Bronchial epithelial cell (primary cell): Measurements from ENCODE around the gene PCBP4. TPM values are rescaled to one million over a fixed set of nuclear protein-coding genes. Genes with fewer than 3 reads are reported as not detected.
"Not testable (repeated sequence)": the region's sequence is repeated elsewhere in the genome, so short reads cannot be mapped to it uniquely, and the experiment has no call there.

ENCODE experiments used
- DNase-seq: peaks from one replicate; pipeline ENCODE4 v3.0.0-alpha.2; 2010; ENCODE audit warnings: low read depth
- FAIRE-seq: peaks from 2 replicates; lab custom pipeline; 2011; peaks lifted over from hg19 to GRCh38; lab: Jason Lieb, UNC
- H3K27me3 ChIP-seq: 2 replicates; pipeline ENCODE4 v1.5.1; 2011; ENCODE audit warnings: low read length; ENCODE audit not compliant: control insufficient read depth, insufficient read depth
- H3K36me3 ChIP-seq: 2 replicates; pipeline ENCODE4 v1.5.1; 2011; ENCODE audit warnings: low read length; ENCODE audit not compliant: control insufficient read depth, insufficient read depth
- H3K4me3 ChIP-seq: 2 replicates; pipeline ENCODE4 v1.5.1; 2011; ENCODE audit warnings: mild to moderate bottlenecking, low read depth, low read length, control low read depth
- CTCF ChIP-seq: IDR thresholded peaks from 2 replicates; pipeline ENCODE4 v1.5.1; 2011; ENCODE audit warnings: mild to moderate bottlenecking, moderate library complexity, low read length, control low read depth, inconsistent platforms; ENCODE audit not compliant: insufficient read depth, severe bottlenecking
- total RNA-seq: library from RNA; depleted of rRNA; stranded (reverse); fragments of >200 nt; gene quantifications from 2 replicates; pipeline ENCODE4 v1.2.1, GENCODE V29; 2014

PCBP4 gene
- total RNA-seq, 1 donor from 2014 or later: 15.3 TPM

- no peak for DNase-seq
- no peak for FAIRE-seq
These were observed 33.6 kb downstream of the PCBP4 start for GRCh38 chr3:51933471-51934138.

DNA sequence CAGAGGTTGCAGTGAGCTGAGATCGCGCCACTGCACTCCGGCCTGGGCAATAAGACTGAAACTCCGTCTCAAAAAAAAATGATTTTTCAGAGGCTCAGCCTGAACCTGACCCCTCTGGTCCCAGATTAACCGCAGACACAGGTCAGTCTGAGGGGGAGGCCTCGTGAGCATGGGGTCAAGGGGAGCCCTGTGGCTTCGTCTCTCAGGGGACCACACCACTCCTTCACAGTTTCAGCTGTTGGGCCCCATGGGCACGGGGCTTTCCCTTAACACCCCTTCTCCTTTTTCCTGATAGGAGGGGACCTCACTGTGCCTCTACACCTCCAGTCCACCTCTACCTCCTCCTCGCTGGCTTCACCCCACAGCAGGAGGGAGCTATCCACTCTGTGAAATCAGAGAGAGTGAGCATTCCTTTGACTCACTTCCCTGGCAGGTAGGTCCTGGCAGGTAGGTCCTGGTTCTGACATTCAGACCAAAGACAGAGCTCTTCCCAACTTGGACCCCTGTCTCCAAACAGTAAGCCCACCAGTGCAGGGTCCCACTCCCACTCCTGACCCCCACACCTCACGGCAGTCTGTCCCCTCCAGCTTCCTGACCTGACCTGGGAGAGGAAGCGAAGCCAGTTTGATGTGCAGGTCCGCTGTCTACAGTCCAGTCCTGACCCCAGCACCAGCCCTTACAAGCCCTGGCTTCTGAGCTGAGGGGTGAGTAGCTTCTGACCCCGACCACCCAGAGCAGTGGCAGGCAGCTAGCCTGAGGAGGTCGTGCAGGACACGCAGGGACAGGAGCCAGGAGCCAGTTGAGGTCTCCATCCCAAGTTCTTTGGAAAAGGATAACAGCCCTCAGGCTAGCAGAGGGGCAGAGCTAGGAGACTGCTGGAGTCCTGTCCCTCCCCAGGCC is 34.5 kb downstream of the PCBP4 start:
- peak; percentile 52 for FAIRE-seq
- no peak overlapping the region for H3K4me3 ChIP-seq
- H3K27me3 ChIP-seq: no peaks in the 10 kb centered on the region
- TF ChIP-seq CTCF: no peak
- no peak for DNase-seq
- H3K36me3 ChIP-seq: peaks cover 35% of the 10 kb centered on the region

More at GRCh38 chr3:51933471-51934138, 33.6 kb downstream of the PCBP4 start:
- no peak for TF ChIP-seq CTCF
- no peaks in the 10 kb centered on the region for H3K27me3 ChIP-seq
- no peak overlapping the region for H3K4me3 ChIP-seq
- peaks cover 39% of the 10 kb centered on the region for H3K36me3 ChIP-seq

GRCh38 chr3:51931756-51932155 is 35.5 kb downstream of the PCBP4 start:
- TF ChIP-seq CTCF: no peak
- no peak overlapping the region for H3K4me3 ChIP-seq
- no peak for DNase-seq
- H3K36me3 ChIP-seq: peaks cover 26% of the 10 kb centered on the region
- FAIRE-seq: no peak
- H3K27me3 ChIP-seq: no peaks in the 10 kb centered on the region

GRCh38 chr3:51930439-51930838 is 36.8 kb downstream of the PCBP4 start:
- FAIRE-seq (no peak), DNase-seq (no peak)
- H3K4me3 ChIP-seq: no peak overlapping the region
- no peaks in the 10 kb centered on the region for H3K27me3 ChIP-seq
- H3K36me3 ChIP-seq: peaks cover 21% of the 10 kb centered on the region
- TF ChIP-seq CTCF: no peak

DNA sequence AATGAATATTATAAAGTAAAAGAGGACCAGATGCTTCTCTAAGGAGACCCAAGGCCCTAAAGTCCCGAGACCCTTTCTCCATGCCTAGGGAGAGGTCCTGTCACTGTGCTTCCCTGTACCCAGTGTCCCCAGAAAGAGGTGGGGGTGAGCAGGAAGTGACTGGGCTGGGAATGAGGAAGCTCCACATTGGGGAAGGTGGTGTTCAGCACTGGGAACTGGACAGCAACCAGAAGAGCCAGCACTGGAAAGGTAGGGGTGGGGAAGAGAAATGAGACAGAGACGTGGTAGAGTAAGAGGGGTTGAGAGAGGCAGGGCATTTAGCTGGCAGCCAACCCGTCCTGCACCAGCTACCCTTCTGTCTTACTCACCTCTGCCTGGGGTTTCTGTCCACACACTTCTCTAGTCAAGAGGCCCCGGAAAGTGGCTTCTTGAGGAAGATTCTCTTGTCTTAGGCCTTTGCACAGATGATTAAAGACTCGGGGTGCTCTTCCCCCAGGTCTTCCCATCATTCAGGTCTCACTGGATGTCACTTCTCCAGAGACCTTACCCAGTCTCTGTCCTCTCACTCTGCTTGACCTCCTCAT is 37.7 kb downstream of the PCBP4 start:
- TF ChIP-seq CTCF: no peak
- FAIRE-seq (no peak), DNase-seq (peak; percentile 14)
- Histone ChIP-seq H3K4me3 (no peak overlapping the region), H3K27me3 (no peaks in the 10 kb centered on the region), H3K36me3 (peaks cover 15% of the 10 kb centered on the region)

DNA sequence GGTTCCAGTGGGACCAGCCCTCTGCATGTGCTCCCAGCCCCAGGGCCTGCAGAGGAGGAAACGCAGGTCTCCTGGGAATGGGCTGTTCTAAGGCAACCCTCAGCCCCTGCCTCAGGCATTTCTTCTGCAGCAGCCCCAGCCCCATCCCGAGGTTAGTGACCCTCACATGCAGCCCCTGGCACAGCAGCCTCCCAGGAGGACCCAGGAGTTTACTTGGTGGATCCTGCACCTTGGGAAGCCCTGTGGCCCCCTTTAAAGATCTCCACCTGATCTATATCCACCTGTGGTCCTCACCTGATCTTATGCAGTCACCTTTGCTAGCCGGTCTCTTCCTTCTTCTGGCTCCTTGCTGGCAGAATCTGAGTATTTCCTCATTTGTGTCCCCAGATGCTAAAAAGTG is 38.3 kb downstream of the PCBP4 start:
- not testable (repeated sequence) for H3K4me3 ChIP-seq, H3K27me3 ChIP-seq, FAIRE-seq, DNase-seq
- H3K36me3 ChIP-seq: peaks cover 10% of the 10 kb centered on the region
